HEK293 (cell line): ENCODE measurements around the gene BATF3.

ENCODE experiments used
- CTCF ChIA-PET: fragments of 350-600 bp; formaldehyde crosslinking; extraction: SDS; loops from one replicate; lab custom pipeline; 2021; ENCODE audit warnings: antibody characterized with exemption; lab: Yijun Ruan, JAX
- POLR2A ChIA-PET: fragments of 300-600 bp; formaldehyde crosslinking; extraction: SDS; loops from one replicate; lab custom pipeline; 2020; ENCODE audit warnings: antibody characterized with exemption, inconsistent platforms; lab: Yijun Ruan, JAX
- H3K27ac ChIP-seq: fragments of 200-500 bp; sonication (Bioruptor generic); 2 replicates; pipeline ENCODE4 v1.5.1; 2014; ENCODE audit warnings: low read depth, low read length, control low read depth, inconsistent platforms; ENCODE audit errors: extremely low read depth
- H3K36me3 ChIP-seq, 2 experiments: fragments of 200-500 bp in 1 of 2; sonication (Bioruptor generic) in 1 of 2; 1 replicate in 1 of 2; 2 replicates in 1 of 2; pipeline ENCODE4 v1.5.1; 2014 to 2017; ENCODE audit warnings: inconsistent platforms in 2 of 2, low read length in 2 of 2; ENCODE audit not compliant: control insufficient read depth in 2 of 2, insufficient read depth in 1 of 2
- H3K4me1 ChIP-seq: fragments of 200-500 bp; sonication (Bioruptor generic); 2 replicates; pipeline ENCODE4 v1.5.1; 2014; ENCODE audit warnings: mild to moderate bottlenecking, low read length, inconsistent platforms; ENCODE audit not compliant: control insufficient read depth, insufficient read depth
- H3K4me3 ChIP-seq: 2 replicates; pipeline ENCODE4 v1.5.1; 2011; ENCODE audit warnings: low read depth, mild to moderate bottlenecking, control low read depth, low read length, moderate library complexity
- H3K9me3 ChIP-seq: fragments of 200-500 bp; sonication (Bioruptor generic); 2 replicates; pipeline ENCODE4 v1.5.1; 2014; ENCODE audit warnings: low read depth, low read length, inconsistent platforms; ENCODE audit not compliant: control insufficient read depth, insufficient read depth
- EGR2 ChIP-seq: fragments of 450-650 bp; formaldehyde crosslinking; IDR thresholded peaks from 2 replicates; pipeline ENCODE4 v1.5.1; 2016; ENCODE audit warnings: low read depth, missing biosample characterization, missing genetic modification characterization
- ZBTB1 ChIP-seq: fragments of 450-650 bp; formaldehyde crosslinking; IDR thresholded peaks from 2 replicates; pipeline ENCODE4 v1.5.1; 2016; ENCODE audit warnings: missing biosample characterization, missing genetic modification characterization
- ZBTB17 ChIP-seq: fragments of 450-650 bp; formaldehyde crosslinking; IDR thresholded peaks from 2 replicates; pipeline ENCODE4 v1.5.1; 2016; ENCODE audit warnings: missing biosample characterization, missing genetic modification characterization
- ZBTB20 ChIP-seq: fragments of 450-650 bp; formaldehyde crosslinking; IDR thresholded peaks from 2 replicates; pipeline ENCODE4 v1.5.1; 2016; ENCODE audit warnings: missing biosample characterization, missing genetic modification characterization
- ZBTB48 ChIP-seq: fragments of 450-650 bp; formaldehyde crosslinking; IDR thresholded peaks from 2 replicates; pipeline ENCODE4 v1.5.1; 2016; ENCODE audit warnings: missing biosample characterization, missing genetic modification characterization
- ZFHX2 ChIP-seq: fragments of 450-650 bp; formaldehyde crosslinking; conservative IDR thresholded peaks from 2 replicates; pipeline ENCODE4 v1.5.1; 2016; ENCODE audit warnings: missing biosample characterization, missing genetic modification characterization
- ZNF114 ChIP-seq: fragments of 450-650 bp; formaldehyde crosslinking; IDR thresholded peaks from 2 replicates; pipeline ENCODE4 v1.5.0; 2017; ENCODE audit warnings: missing biosample characterization, missing genetic modification characterization
- ZNF138 ChIP-seq: fragments of 450-650 bp; formaldehyde crosslinking; IDR thresholded peaks from 2 replicates; pipeline ENCODE4 v1.5.1; 2016; ENCODE audit warnings: missing biosample characterization, missing genetic modification characterization, borderline replicate concordance
- ZNF169 ChIP-seq: fragments of 450-650 bp; formaldehyde crosslinking; IDR thresholded peaks from 2 replicates; pipeline ENCODE4 v1.5.1; 2016; ENCODE audit warnings: missing biosample characterization, missing genetic modification characterization
- ZNF214 ChIP-seq: fragments of 450-650 bp; formaldehyde crosslinking; IDR thresholded peaks from 2 replicates; pipeline ENCODE4 v1.5.1; 2017; ENCODE audit warnings: missing biosample characterization, mild to moderate bottlenecking, missing genetic modification characterization, borderline replicate concordance
- ZNF223 ChIP-seq: fragments of 450-650 bp; formaldehyde crosslinking; IDR thresholded peaks from 2 replicates; pipeline ENCODE4 v1.5.1; 2016; ENCODE audit warnings: missing biosample characterization, missing genetic modification characterization
- ZNF266 ChIP-seq: fragments of 450-650 bp; formaldehyde crosslinking; IDR thresholded peaks from 2 replicates; pipeline ENCODE4 v1.5.1; 2016; ENCODE audit warnings: missing biosample characterization, missing genetic modification characterization, low read depth
- ZNF292 ChIP-seq: fragments of 450-650 bp; formaldehyde crosslinking; IDR thresholded peaks from 2 replicates; pipeline ENCODE4 v1.5.1; 2016; ENCODE audit warnings: low read depth, missing biosample characterization, missing genetic modification characterization, borderline replicate concordance
- ZNF404 ChIP-seq: fragments of 450-650 bp; formaldehyde crosslinking; IDR thresholded peaks from 2 replicates; pipeline ENCODE4 v1.5.1; 2017; ENCODE audit warnings: missing biosample characterization, missing genetic modification characterization
- ZNF48 ChIP-seq: fragments of 450-650 bp; formaldehyde crosslinking; IDR thresholded peaks from 2 replicates; pipeline ENCODE4 v1.5.1; 2016; ENCODE audit warnings: missing biosample characterization, missing genetic modification characterization
- ZNF514 ChIP-seq: fragments of 450-650 bp; formaldehyde crosslinking; IDR thresholded peaks from 2 replicates; pipeline ENCODE4 v1.5.1; 2016; ENCODE audit warnings: missing biosample characterization, missing genetic modification characterization
- ZNF558 ChIP-seq: fragments of 450-650 bp; formaldehyde crosslinking; IDR thresholded peaks from 2 replicates; pipeline ENCODE4 v1.5.1; 2016; ENCODE audit warnings: missing biosample characterization, missing genetic modification characterization
- ZNF571 ChIP-seq: fragments of 450-650 bp; formaldehyde crosslinking; IDR thresholded peaks from 2 replicates; pipeline ENCODE4 v1.5.0; 2017; ENCODE audit warnings: missing biosample characterization, missing genetic modification characterization
- ZNF596 ChIP-seq: fragments of 450-650 bp; IDR thresholded peaks from 2 replicates; pipeline ENCODE4 v1.5.0; 2018; ENCODE audit warnings: missing biosample characterization, mild to moderate bottlenecking, missing genetic modification characterization, moderate library complexity
- ZNF664 ChIP-seq: fragments of 450-650 bp; formaldehyde crosslinking; IDR thresholded peaks from 2 replicates; pipeline ENCODE4 v1.5.1; 2016; ENCODE audit warnings: missing biosample characterization, missing genetic modification characterization
- ZNF707 ChIP-seq: fragments of 450-650 bp; formaldehyde crosslinking; IDR thresholded peaks from 2 replicates; pipeline ENCODE4 v1.5.1; 2016; ENCODE audit warnings: missing biosample characterization, missing genetic modification characterization
- ZNF843 ChIP-seq: fragments of 450-650 bp; formaldehyde crosslinking; IDR thresholded peaks from 2 replicates; pipeline ENCODE4 v1.5.1; 2016; ENCODE audit warnings: missing biosample characterization, missing genetic modification characterization
- TF ChIP-seq, protein P1 (sequence below): fragments of 450-650 bp; formaldehyde crosslinking; IDR thresholded peaks from 2 replicates; pipeline ENCODE4; 2016; ENCODE audit warnings: missing biosample characterization, missing genetic modification characterization
- TF ChIP-seq, protein P2 (sequence below): fragments of 450-650 bp; formaldehyde crosslinking; IDR thresholded peaks from 2 replicates; pipeline ENCODE4 v1.5.1; 2016; ENCODE audit warnings: missing biosample characterization, missing genetic modification characterization
- TF ChIP-seq, protein P3 (sequence below): fragments of 450-650 bp; formaldehyde crosslinking; IDR thresholded peaks from 2 replicates; pipeline ENCODE4 v1.5.1; 2017; ENCODE audit warnings: missing biosample characterization, missing genetic modification characterization

Gene BATF3

DNA sequence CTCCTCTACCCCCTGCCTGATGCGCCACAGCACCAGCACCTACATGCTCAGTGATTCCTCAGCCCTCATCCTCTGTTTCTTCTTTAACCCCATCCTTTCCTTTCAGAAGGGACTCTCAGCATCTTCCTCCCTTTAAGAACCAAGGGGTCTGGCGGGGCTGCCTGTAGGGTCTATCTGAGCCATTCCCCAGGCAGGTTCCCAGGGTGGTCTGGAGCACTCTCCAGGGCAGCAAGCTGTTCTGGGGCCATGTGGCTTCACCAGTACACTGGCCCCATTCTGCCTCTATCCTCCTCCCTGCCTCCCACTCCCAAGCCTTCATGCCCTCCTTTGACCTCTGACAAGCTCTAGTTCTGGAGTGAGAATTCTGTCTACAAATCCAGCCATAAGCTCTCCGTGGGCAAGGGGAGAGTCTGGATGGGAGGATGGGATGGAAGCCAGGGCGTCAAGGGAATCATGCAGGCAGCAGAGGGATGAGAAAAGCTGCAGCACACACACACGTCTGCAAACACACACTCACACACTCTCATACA is 10.4 kb downstream of the BATF3 start:
- ChIA-PET CTCF (interaction anchor here (0.5 to 2.1 kb wide), 5 partner anchors 8 to 1661 kb away, joined by 3 to 6 read pairs (median 4); partner anchors contain the start of gene BATF3), POLR2A (no interaction called here)
- TF ChIP-seq, protein P1, sequence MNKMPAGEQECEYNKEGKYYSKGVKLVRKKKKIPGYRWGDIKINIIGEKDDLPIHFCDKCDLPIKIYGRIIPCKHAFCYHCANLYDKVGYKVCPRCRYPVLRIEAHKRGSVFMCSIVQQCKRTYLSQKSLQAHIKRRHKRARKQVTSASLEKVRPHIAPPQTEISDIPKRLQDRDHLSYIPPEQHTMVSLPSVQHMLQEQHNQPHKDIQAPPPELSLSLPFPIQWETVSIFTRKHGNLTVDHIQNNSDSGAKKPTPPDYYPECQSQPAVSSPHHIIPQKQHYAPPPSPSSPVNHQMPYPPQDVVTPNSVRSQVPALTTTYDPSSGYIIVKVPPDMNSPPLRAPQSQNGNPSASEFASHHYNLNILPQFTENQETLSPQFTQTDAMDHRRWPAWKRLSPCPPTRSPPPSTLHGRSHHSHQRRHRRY = no peak
- TF ChIP-seq ZNF596 (no peak), ZNF404 (tag by site-specific recombination) (no peak), ZBTB20 (no peak), ZNF514 (no peak), ZNF48 (tag by site-specific recombination) (no peak), ZBTB1 (tag by site-specific recombination) (no peak), ZNF843 (tag by site-specific recombination) (no peak), ZNF664 (tag by site-specific recombination) (no peak), ZNF558 (tag by site-specific recombination) (no peak), ZNF169 (tag by site-specific recombination) (no peak), ZFHX2 (0 out of 2 replicates have a peak, but pooled peaks have one; percentile 6), ZNF214 (tag by site-specific recombination) (no peak), EGR2 (tag by site-specific recombination) (peak; percentile 19; the same call in 1 of the 2 replicates), ZNF707 (tag by site-specific recombination) (no peak)
- TF ChIP-seq, protein P2, sequence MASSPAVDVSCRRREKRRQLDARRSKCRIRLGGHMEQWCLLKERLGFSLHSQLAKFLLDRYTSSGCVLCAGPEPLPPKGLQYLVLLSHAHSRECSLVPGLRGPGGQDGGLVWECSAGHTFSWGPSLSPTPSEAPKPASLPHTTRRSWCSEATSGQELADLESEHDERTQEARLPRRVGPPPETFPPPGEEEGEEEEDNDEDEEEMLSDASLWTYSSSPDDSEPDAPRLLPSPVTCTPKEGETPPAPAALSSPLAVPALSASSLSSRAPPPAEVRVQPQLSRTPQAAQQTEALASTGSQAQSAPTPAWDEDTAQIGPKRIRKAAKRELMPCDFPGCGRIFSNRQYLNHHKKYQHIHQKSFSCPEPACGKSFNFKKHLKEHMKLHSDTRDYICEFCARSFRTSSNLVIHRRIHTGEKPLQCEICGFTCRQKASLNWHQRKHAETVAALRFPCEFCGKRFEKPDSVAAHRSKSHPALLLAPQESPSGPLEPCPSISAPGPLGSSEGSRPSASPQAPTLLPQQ (tag by site-specific recombination) = no peak
- TF ChIP-seq, protein P3, sequence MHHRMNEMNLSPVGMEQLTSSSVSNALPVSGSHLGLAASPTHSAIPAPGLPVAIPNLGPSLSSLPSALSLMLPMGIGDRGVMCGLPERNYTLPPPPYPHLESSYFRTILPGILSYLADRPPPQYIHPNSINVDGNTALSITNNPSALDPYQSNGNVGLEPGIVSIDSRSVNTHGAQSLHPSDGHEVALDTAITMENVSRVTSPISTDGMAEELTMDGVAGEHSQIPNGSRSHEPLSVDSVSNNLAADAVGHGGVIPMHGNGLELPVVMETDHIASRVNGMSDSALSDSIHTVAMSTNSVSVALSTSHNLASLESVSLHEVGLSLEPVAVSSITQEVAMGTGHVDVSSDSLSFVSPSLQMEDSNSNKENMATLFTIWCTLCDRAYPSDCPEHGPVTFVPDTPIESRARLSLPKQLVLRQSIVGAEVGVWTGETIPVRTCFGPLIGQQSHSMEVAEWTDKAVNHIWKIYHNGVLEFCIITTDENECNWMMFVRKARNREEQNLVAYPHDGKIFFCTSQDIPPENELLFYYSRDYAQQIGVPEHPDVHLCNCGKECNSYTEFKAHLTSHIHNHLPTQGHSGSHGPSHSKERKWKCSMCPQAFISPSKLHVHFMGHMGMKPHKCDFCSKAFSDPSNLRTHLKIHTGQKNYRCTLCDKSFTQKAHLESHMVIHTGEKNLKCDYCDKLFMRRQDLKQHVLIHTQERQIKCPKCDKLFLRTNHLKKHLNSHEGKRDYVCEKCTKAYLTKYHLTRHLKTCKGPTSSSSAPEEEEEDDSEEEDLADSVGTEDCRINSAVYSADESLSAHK (tag by site-specific recombination) = no peak
- Histone ChIP-seq H3K27ac (no peak overlapping the region), H3K4me3 (no peak overlapping the region), H3K4me1 (no peaks in the 10 kb centered on the region), H3K9me3 (no peaks in the 10 kb centered on the region), H3K36me3 (peaks cover 0 to 10% of the 10 kb centered on the region in 2 experiments; a peak in 1 of 3 replicates)

DNA sequence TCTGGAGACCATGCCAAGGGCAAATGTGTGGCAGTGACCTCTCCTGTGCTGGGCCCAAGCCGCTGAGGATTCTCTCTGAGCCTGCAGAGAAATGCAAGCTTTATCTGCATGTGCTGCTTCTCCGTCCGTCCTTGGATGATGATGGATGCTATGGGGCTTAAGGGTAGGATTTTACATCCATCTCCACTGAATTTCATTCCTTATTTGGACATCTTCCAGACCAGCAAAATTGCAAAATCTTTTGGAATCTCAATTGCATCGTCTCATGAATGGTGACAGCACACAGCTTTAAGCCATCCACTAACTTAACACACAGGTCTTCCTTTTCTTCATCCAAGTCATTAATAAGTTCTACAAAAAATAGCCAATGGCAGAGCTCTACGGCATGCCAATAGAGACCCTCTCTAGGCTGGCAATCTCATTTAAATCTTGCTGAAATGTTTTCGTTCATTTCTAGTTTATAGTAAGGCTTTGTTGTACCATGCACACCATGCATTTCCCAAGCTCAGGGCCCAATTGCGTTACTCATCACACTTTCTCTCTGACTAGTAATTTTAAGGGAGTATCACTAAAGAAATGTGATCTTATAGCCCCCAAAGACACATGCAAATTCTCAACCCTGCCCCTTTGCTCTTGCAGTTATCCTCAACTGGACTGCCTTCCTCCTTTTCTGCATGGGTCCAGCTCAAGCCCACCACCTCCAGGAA is 11.1 kb downstream of the BATF3 start:
- Histone ChIP-seq H3K4me3 (no peak overlapping the region), H3K27ac (no peak overlapping the region), H3K4me1 (no peaks in the 10 kb centered on the region), H3K9me3 (no peaks in the 10 kb centered on the region), H3K36me3 (peaks cover 0 to 7% of the 10 kb centered on the region in 2 experiments; a peak in 1 of 3 replicates)
- POLR2A ChIA-PET = interaction anchor here (1.0 kb wide), 1 partner anchor 23 kb away, joined by 3 read pairs; no protein-coding TSS in a partner anchor
- CTCF ChIA-PET = interaction anchor here (0.6 to 2.1 kb wide), 4 partner anchors 9 to 99 kb away, joined by 3 to 6 read pairs (median 4); partner anchors contain the start of gene BATF3
- TF ChIP-seq ZNF114 (no peak), ZNF223 (tag by site-specific recombination) (no peak), ZBTB48 (peak; percentile 14; the same call in 1 of the 2 replicates), ZNF292 (tag by site-specific recombination) (no peak), ZNF571 (tag by site-specific recombination) (no peak), EGR2 (tag by site-specific recombination) (no peak), ZNF266 (no peak), ZNF138 (tag by site-specific recombination) (no peak), ZBTB17 (no peak)
